ENCODE data around the gene LPP. TPM values are rescaled to one million over a fixed set of nuclear protein-coding genes. Genes with fewer than 3 reads are reported as not detected.
A peak's percentile ranks its signal among the peaks of the same experiment; 100 is the strongest.

The LPP gene
- total and polyA plus RNA-seq, 2 of the 13 experiments (the other 11 are each of a cell fraction or from before 2014, with no cell fraction given): 19.2 to 29.9 TPM

DNA sequence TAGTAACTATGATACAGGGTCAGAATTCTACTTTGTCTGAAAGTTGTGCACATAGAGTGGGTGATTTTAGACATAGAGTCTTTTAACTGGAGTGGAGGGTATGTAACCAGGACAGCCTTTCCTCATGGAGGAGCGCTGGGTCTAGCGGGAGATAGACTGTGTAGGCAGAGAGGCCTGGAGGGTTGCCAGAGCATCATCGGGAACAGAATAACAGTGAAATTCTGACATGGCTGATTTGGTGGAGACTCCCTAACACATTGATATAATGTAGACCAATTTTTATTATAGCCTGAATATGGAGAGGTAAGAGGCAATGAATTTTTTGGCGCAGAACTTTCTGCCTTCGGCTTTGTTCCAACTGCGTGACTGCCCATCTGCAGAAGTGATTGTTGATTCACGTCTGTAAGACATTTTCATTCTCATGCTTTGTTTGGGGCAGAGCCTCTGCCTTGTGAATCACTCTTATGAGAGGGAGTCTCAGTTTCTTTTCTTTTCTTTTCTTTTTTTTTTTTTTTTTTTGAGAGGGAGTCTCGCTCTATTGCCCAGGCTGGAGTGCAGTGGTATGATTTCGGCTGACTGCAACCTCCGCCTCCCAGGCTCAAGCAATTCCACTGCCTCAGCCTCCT lies 16.0 kb downstream of the LPP start (continued):
- TF ChIP-seq, protein P1, sequence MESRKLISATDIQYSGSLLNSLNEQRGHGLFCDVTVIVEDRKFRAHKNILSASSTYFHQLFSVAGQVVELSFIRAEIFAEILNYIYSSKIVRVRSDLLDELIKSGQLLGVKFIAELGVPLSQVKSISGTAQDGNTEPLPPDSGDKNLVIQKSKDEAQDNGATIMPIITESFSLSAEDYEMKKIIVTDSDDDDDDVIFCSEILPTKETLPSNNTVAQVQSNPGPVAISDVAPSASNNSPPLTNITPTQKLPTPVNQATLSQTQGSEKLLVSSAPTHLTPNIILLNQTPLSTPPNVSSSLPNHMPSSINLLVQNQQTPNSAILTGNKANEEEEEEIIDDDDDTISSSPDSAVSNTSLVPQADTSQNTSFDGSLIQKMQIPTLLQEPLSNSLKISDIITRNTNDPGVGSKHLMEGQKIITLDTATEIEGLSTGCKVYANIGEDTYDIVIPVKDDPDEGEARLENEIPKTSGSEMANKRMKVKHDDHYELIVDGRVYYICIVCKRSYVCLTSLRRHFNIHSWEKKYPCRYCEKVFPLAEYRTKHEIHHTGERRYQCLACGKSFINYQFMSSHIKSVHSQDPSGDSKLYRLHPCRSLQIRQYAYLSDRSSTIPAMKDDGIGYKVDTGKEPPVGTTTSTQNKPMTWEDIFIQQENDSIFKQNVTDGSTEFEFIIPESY (CRISPR knock-in tag; IDR thresholded peaks at IDR 0.05): peak; percentile 90
- TF ChIP-seq HOXA3 (CRISPR knock-in tag; IDR thresholded peaks at IDR 0.05): 0 out of 2 replicates have a peak, but pooled peaks have one; percentile 15
- TF ChIP-seq ISL2 (CRISPR knock-in tag; IDR thresholded peaks at IDR 0.05): no peak
- TF ChIP-seq NFKB2 (CRISPR knock-in tag; IDR thresholded peaks at IDR 0.05; ENCODE audit: borderline replicate concordance): no peak
- TF ChIP-seq EEA1 (CRISPR knock-in tag; IDR thresholded peaks at IDR 0.05; ENCODE audit: borderline replicate concordance): no peak
- TF ChIP-seq, protein P2, sequence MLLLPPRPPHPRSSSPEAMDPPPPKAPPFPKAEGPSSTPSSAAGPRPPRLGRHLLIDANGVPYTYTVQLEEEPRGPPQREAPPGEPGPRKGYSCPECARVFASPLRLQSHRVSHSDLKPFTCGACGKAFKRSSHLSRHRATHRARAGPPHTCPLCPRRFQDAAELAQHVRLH (CRISPR knock-in tag; IDR thresholded peaks at IDR 0.05; ENCODE audit: borderline replicate concordance, low read depth): no peak
- TF ChIP-seq THRA (CRISPR knock-in tag; IDR thresholded peaks at IDR 0.05; ENCODE audit: borderline replicate concordance): no peak
